Pons (tissue), 1 donor: ENCODE data around the gene DHRS7.
A peak's percentile ranks its signal among the peaks of the same experiment; 100 is the strongest.

Experiments
- DNase-seq: peaks from one replicate; pipeline ENCODE4 v3.0.0-alpha.2; 2016; ENCODE audit warnings: low spot score

DHRS7 gene, protein sequence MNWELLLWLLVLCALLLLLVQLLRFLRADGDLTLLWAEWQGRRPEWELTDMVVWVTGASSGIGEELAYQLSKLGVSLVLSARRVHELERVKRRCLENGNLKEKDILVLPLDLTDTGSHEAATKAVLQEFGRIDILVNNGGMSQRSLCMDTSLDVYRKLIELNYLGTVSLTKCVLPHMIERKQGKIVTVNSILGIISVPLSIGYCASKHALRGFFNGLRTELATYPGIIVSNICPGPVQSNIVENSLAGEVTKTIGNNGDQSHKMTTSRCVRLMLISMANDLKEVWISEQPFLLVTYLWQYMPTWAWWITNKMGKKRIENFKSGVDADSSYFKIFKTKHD

DNA sequence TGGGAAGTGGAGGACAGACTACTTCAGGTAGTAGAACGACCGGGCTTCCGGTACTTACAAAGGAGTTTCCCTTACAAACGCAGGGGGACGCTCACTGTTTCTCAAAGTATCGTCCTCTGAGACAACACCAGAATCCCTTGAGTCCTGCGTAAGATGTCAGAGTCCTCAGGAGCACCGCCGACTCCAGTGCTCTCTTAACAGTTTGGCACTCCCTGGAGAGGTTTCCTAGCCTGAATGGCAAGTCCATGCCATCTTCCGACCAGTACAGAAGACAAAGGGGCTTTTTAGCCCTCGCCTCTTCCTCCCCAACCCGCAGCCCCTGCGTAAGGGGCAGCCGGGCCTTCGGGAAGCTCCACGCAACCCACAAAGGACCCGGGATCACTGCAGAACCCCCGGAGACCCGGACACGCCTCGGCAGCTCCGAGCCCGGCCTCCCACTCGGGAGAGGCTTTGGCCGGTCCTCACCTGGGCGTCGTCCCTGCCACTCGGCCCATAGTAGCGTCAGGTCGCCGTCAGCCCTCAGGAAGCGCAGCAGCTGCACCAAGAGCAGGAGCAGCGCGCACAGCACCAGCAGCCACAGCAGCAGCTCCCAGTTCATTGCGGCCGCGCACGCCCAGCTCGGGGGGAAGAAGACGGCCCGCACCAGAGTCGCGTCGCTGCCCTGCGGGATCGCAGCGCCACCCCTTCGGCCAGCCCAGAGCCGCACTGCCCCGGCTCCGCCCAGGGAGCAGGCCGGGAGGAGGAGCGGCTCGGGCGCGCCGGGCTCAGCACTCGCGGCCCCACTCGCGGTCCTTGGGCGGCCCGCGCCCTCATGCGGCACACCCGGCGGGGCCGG is at the start of gene DHRS7:
TSS of gene DHRS7 (minus strand) at position 687 of the 835 bp plus-strand sequence. CDS start at position 598, 89 bp downstream.
- DNase-seq = peak; percentile 88

DNA sequence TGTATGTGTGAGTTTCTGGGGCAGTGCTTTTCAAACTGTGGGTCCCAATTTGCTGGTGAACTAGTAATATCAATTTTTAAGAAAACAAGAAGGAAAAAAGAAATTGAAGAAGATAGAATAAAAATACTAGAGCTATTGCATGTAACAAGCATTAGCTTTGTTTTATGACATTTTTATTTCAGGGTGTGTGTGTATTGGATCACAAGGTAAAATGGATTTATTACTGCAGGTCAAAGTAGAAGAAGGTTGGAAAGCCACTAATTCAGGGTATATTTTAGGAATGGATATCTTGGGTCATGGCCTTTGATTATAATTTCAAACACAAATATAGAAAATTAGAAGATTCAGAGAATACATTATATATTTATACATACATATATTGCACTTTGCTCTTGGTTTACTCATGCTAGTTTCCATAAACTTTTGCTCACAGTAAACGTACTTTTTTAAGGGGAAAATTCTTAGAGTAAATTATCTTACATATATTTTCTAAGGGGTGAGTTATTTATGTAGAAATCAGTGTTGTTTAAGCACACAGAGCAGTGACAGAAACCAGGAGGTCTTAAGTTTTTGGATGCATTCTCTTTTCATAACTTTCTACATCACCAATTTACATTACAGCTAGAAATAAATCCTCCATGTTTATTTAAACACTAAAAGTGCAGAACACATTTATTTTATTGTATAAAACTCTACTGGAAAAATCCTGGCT is 49.4 kb upstream of the DHRS7 start:
- no peak for DNase-seq

DNA sequence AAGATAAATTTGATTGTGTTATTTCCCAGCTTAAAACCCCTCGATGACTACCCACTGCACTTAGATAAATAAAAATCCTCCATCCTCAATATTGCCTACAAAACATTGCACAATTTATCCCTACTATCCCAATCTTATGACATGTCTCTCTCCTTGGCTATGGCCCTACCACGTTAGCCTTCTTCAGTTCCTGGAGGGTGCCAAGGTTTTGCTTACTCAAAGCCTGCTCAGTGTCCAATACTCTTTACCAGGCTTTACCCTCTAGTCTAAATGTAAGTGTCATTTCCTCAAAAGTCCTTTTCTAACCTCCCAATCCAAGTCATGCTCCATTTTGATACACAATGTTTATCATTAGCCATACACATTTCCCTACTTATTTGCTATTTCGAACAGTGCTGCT is 48.8 kb upstream of the DHRS7 start:
- no peak for DNase-seq

DNA sequence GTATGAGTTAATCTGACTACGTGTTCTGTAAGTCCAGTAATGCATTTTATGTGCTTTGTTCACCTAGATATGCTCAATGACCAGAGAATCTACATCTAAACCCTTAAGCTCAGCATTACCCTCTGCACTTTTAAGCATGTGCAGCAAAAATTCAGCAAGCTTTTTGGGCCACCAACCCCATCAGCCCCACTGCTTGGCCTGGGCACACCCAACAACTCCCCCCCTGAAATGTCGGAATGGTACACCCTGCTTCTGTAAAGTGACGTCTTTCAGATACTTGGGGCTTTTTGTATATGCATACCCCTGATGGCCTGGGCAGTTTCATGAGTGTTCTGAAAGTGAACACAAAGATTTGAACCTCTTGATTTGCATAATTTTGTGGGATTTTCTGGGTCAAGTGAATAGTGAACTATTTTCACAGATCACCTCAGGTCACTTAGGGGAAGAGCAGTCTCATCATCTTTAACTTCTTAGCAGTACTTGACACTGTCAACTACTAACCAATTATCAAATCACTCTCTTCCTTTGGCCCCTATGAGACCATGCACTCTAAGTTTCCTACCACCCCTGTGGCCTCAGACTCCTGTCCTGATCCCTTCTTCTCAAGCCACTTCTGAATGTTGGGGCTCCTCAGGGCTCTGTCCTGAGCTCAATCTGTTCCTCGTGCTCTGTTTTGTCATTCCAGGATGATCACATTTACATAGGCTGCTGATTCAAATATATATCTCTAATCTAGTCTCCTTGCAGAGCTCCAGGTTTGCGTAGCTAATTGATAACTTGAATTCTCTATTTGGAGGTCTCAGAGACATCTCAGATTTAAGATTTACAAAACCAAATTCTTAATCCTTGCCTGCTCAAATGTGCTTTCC is 47.5 kb upstream of the DHRS7 start:
- no peak for DNase-seq

DNA sequence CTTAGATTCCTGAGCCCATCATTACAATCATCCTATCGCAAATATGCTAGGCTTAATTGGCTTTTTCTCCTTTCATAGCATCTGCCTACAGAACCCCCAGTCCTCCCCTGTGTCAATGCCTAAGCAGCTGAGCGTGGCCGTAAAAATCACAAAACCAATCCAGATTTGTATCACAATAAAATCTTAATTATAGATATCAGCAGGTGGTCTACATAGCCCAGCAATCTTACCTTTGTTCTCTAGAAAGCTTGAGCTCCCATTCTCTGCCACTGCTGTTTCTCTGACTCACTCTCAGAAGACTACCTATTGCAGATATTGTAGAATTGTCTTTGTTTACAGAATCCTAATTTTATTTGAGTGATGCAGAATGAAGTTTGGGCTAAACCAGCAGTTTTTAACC is 46.0 kb upstream of the DHRS7 start:
- DNase-seq = no peak

DNA sequence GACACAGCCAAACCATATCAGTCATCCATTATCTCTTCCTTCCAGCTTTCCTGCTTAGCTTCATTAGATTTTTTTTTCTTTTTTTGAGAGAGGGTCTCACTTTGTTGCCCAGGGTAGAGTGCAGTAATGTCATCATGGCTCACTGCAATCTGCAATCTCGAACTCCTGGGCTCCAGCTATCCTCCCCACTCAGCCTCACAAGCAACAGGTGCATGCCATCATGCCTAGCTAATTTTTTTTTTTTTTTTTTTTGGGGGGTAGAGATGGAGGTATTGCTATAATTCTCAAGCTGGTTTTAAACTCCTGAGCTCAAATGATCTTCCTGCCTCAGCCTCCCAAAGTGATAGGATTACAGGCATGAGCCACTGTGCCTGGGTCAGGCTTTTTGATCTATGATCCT is 45.5 kb upstream of the DHRS7 start:
- no peak for DNase-seq

DNA sequence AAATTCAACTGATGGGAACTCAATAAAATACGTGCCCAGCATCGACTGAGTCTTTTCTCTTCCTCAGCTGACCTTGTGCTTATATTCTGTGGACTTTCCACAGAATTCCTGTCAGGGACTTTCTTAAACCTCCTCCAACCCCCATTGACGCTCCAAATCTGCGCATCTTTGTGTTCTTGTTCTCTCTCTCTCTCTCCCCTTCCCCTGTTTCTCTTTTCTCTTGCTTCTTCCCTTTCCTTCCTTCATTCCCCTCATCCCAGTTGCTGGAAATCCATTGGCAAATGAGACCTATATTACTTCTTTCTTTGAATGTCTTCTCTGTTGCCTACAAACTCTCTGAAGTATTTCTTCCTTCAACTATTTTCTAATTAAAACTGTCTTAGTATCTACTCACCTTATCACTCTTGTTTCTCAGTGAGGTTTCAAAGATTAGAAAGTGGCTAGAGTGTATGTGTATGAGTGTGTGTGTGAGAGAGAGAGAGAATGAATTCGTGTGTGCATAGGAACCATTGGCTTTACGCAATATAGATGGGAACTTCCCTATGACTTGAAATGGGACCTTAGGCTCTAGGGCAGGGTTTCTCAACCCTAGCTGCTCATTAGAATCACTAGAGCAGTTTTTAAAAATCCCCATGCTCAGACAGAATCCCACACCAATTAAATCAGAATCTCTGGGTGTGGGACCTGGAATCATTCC is 41.8 kb upstream of the DHRS7 start:
- DNase-seq = no peak

DNA sequence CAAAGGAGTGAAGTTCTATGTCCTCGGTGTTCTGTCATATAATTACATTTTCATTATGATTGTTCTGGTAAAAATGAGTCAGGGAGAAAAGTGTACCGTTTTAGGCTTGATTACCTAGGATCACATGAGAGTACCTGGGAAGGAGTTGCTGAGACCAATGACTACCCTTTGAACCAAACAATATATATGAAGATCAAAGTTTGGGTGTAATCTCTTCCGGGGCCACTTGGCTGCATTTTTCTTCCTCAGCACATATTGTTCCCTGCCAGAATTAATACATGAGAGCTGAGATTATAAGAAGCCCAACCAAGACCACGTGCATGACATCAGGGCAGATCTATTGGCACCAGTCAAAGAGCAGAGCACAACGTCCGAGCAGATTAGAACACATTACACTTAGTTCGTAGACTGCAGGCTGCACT is 41.1 kb upstream of the DHRS7 start:
- DNase-seq = no peak

DNA sequence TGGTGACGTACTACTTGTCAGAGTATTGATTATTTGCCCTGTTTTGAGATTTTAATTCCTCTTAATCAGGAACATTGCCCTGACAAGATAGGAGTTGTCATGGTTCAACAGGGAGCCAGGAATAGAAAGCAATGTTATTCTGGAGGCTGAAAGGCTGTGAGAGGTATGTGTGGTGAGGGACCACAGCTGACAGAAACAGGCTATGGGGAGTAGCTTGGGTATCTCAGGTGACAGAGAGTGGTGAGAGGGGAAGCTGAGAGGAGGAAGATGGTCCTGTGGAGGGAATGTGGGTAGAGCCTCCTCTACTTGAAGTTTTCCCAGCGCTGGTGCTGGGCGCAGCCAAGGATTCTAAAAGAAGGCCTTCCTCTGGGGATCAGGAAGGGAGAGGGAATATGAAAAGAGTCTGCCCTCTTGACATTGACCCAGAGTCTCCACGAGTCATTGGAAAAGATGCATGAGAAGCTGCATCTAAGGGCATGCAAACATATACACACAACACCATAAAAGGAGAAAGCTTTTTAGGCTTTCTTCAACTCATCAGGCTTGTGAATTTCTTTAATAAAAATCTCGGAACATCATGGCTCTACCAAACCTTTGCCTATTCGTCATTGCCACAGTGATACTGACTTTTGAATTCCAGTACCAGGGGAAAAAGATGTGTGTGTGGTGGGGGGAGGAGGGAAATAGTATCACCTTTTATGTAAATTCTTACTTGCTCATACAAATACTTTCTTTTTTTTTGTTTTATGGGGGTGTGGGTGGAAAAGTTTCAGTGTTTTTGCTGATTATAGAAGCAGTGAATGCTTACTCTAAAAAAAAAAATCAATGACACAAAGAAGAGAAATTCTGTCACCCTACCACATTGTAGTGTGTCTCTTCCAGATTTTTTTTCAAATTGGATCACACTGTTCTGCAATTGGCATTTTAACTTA is 39.9 kb upstream of the DHRS7 start:
- no peak for DNase-seq

DNA sequence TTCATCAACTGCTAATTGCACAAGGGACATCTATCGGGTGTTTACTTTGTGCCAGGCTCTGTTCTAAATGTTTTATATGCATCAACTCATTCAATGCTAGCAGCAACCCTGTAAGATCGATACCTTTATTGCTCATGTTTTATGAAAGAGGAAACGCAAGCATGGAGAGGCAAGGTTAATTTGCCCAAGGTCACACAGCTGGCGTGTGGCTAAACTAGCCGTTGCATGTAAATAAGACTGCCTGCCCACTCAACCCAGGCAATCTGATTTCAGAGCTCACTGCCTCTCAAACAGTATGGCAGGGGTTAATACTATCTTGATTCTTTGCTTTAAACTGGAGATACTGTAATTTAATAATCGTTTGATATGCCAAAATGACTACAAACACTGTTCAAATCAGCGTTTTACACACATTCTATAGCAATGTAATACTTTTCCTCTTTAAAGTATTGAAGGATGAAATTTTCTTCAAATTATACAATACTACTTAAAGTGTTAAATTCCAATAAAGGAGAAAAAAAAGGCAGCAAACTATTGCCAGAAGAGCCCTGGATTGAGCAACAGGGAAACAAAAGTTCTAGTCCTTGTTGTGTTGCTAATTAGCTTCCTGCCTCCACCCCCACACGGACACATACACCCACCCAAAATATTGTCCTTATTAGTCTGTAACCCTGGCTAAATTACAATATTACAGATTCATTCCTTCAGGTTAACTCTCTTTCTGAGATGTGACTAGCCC is 39.1 kb upstream of the DHRS7 start:
- DNase-seq = no peak

DNA sequence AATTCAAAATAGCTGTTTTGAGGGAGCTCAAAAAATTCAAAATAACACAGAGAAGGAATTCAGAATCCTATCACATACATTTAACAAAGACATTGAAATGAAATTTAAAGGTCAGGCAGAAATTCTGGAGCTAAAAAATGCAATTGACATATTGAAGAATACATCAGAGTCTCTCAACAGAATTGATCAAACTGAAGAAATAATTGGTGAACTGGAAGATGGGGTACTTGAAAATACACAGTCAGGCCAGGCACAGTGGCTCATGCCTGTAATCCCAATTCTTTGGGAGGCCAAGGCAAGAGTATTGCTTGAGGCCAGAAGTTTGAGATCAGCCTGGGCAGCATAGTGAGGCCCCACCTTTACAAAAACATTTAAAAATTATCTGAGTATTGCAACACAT is 34.1 kb upstream of the DHRS7 start:
- DNase-seq = no peak

DNA sequence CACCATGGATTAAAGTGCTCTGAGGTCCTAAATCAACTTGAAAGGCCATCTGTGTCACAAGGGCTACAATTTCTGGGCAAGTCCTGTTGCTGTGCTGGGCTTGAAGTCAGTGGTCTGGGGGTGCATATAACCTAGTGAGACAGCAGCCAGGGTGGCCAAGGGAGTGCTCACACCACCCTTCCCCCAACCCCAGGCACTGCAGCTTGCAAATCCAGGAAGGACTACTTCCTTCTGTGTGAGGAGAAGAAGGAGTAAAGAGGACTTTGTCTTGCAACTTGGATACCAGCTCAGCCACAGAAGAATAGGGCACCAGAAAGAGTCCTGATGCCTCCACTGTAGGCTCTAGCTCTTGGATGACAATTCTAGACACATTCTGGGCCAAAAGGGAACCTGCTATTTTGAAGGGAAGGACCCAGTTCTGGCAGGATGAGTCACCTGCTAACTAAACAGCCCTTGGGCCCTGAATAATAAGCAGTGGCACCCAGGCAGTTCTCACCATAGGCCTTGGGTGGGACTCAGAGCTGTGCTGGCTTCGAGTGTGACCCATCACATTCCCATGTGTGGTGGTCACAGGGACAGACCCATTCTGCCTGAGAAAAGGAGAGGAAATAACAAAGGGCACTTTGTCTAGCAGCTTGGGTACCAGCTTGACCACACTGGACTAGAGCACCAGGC is 32.6 kb upstream of the DHRS7 start:
- DNase-seq = no peak

DNA sequence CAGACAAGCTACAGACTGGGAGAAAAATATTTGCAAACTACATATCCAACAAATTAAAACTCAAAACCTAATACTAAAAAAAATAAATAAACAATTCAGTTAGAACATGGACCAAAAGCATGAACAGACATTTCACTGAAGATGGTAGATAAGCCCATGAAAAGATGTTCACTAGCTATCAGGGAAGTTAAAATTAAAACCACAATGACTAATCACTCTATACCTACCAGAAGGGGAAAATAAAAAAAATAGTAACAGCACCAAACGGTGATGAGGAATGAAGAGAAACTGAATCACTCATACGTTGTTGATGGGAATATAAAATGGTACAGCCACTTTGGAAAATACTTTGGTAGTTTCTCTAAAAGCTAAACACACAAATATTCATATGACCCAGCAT is 31.1 kb upstream of the DHRS7 start:
- no peak for DNase-seq

DNA sequence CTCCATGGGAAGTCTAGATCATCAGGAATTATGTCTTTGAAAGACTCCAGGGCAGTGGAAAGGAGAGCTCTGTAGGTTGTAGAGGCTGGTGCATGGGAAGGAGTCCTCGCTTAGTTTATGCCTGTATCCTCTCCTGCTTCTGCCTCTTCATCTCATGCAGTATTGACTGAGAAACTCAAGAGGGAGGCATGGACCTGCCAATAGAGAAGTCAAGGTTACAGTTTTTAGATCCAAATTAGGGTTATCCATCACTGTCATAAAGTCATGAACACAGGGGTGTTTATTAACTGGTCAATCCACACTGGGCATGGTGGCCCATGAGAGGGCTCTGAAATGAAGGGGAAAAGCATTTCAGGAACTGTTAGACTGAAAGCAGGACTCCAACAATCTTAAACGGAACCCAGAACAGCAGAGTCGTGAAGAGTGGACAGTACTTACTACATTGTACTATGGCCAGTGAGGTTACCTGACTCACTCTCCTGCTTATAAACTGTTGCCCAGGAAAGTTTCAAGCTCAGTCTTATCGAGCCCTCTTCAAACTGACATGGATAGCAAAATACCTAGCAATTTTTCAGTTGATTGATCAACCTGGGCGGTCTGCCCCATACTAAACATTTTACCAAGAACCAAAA is 30.1 kb upstream of the DHRS7 start:
- no peak for DNase-seq

DNA sequence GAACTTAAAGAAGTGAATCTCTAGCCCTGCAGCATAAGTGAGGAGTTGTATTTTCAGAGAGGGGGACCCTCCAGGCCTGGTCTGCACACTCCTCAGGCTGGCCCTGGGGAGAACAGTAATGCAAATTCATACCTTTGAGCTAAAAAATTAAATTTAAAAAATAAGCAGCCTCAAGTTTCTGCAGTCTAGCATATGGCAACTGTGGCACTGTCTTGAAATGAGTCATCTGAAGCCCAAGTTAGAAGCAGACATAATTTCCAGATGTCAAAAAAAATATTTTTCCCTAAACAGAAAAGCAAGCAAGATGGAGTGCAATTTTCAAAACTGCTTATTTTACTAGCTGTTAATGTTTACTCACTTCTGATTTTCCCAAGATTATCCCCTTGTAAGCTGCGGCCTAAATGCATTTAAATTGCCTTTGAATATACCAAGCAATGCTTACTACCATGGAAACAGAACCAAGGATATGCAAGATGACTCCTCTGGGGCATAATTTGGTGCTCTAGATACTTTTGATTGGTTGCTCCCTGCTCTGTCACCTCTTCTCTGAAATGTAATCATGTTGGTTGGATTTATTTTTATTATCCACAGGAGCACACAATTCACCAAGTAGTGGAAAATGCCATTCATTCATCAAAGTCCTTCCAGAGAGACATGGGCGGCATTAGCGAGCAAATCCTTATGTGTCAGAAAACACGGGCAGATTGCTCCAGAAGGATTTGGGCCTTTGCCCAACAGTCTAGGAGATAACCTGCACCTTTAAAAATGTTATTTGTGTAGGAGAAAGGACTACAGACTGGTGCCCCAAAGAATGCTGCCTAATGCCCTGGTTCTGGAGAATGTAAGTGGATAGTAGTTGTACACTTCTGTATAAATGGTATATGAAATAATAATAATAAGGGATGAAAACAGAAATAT is 25.0 kb upstream of the DHRS7 start:
- DNase-seq = no peak

DNA sequence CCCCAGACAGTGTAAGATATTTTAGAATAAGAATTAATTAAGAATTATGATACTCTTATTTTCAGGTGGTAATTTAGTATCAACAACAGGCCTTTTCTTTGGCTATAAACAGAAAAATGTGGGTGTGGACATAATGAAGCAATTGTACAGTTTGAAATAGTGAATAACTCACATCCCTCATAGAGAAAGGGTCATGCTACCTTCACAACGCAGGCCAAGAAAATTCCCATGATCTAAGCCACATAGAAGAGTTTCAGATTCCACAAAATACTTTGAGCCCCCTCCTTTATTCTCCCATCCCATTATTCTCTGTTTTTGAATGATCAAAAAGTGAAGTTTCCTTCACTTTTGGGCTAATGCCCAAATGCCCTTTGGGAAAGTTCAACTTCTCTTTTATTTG is 23.5 kb upstream of the DHRS7 start:
- DNase-seq = no peak

DNA sequence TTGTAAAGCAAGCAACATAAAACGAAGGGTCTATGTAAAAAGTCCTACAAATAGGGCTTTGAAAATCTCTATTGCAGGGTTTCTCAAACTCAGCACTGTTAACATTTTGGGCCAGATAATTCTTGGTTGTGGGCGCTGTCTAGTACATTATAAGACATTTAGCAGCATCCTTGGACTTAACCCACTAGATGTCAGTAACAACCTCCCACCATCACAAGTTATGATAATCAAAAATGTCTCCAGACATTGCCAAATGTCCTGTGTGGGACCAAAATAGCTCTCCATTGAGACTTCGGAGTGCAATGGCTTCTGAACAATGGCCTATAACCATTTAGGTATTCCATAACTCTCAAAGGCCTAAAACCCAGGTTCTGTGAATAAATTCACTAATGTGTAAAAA is 22.9 kb upstream of the DHRS7 start:
- DNase-seq = no peak
